HG02610 (cell line): ENCODE data around the gene SMARCAL1.
"Not testable (repeated sequence)": the region's sequence is repeated elsewhere in the genome, so short reads cannot be mapped to it uniquely, and the experiment has no call there.

Experiments used
- ATAC-seq: cut with Tn5 transposase; IDR thresholded peaks from one replicate; pipeline ENCODE4 v1.9.1; 2021; ENCODE audit warnings: mild to moderate bottlenecking, moderate library complexity; ENCODE audit not compliant: unreplicated experiment

Gene SMARCAL1

GRCh38 chr2:216498379-216499352 is 86.4 kb downstream of the SMARCAL1 start, which contains the start of gene RPL37A:
Gene RPL37A (plus strand): TSS chr2:216498844. CDS start chr2:216498875, 31 bp downstream.
- peak; percentile 92 for ATAC-seq

DNA sequence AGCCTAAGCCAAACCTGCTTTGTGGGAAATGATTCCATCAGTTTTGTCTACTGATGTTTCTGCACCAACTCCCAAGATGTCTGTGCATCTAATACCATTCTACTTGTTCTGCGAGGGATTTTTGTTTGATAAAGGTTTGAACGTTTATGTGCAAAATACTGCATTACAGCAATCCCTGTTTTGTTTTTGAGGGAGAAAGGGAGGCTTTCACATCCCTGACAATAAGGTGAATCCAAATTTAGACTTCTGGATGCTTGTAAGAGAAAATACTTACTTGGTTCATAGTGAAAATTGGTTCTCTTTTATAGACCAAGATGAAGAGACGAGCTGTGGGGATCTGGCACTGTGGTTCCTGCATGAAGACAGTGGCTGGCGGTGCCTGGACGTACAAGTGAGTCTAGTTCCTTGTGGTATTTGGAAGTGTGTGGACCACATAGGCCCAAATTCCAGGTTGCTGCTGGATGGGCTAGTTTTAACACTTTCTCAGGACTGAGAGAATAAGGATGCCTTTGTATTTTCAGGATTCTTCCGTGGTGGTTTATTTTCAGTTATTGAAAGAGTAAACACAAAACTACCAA is 87.4 kb downstream of the SMARCAL1 start:
- no peak for ATAC-seq

GRCh38 chr2:216500572-216500971 is 88.3 kb downstream of the SMARCAL1 start:
- no peak for ATAC-seq

- ATAC-seq = no peak
Observed at GRCh38 chr2:216501854-216502253, 89.6 kb downstream of the SMARCAL1 start.

GRCh38 chr2:216502381-216503158 is 90.3 kb downstream of the SMARCAL1 start:
- no peak for ATAC-seq

GRCh38 chr2:216503159-216503629 is 90.9 kb downstream of the SMARCAL1 start:
- no peak for ATAC-seq

- ATAC-seq = no peak
Observed at GRCh38 chr2:216503697-216504375, 91.6 kb downstream of the SMARCAL1 start.

DNA sequence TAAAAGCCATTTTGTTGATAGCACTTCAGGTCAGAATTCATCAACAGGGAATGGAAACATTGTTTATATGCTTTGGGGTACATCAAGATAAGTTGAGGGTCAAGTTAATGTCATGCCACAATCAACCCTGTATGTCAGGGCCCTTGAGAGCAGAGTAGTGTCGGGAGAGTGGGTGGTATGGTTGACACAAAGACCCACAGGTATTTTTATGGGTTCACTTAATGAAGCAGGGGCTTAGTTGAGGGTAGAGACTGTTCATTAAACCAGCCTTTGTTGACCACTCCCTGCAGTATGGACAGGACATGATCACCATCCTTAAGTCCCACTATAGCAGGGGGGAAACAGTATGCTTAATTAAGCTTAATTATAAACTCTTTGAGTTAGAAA is 92.1 kb downstream of the SMARCAL1 start:
- no peak for ATAC-seq

DNA sequence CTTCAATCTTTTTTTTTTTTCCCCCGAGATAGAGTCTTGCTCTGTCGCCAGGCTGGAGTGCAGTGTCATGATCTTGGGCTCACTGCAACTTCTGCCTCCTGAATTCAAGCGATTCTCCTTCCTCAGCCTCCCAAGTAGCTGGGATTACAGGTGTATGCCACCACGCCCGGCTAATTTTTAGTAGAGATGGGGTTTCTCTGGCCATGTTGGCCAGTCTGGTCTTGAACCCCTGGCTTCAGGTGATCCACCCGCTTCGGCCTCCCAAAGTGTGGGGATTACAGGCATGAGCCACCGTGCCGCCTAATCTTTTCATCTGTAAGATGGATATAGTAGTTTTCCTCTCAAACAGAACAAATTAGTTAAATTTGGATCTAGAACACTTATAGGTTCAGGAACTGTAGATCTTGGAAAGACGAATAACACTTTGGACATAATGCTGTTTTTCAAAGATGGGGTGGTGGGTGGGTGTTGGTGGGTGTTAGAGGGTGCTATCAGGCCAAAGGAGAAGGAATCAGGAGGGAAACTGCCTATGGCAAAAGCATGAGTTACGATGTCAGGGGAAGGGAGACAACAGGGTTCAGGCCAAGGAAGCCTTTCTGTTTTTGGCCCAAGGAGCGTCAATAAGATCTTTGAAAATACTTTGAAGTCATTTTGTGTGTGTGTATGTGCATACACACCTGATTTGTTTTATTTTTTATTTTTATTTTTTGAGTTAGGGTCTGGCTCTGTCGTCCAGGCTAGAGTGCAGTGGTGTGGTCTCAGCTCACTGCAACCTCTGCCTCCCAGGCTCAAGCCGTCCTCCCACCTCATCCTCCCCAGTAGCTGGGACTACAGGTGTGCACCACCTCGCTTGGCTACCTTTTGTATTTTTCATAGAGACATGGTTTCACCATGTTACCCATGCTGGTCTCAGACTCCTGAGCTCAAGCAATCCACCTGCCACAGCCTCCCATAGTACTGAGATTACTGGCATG is 93.1 kb downstream of the SMARCAL1 start:
- no peak for ATAC-seq

DNA sequence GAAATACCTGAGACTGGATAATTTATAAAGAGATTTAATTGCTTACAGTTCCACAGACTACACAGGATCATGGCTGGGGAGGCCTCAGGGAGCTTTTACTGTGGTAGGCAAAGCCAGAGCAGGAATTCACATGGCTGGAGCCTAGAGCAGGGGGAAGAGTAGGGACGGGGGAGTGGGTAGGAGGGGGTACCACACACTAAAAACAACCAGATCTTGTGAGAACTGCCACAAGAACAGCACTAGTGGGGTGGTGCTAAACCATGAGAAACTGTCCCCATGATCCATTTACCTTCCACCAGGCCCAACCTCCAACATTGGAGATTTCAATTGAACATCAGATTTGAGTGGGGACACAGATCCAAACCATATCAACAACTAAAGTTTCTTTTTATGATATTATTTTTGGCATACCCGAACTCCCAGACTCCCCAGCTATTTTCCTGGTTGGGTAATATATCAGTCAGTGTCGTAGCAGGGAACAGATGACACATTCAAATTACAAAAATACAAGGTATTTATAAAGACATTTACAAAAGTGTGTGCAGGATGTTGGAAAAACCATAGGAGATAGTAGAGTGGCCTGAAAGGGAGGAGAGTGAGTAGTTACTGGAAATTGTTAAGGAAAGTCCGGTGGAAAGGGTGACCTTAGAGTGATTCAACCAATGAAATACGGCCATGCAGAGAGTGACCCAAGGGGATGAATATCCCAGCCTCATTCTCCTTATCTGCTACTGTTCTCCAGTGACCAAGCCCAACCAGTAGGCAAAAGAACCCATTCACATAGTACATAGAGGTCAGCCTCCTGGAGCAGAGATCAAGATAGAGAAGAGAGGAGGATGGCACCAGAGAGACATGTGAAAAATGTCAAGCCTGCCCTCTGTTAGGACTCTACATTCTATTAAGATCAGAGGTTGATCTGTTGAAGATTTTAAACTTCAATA is 95.2 kb downstream of the SMARCAL1 start:
- no peak for ATAC-seq

GRCh38 chr2:216508229-216508628 is 95.9 kb downstream of the SMARCAL1 start:
- no peak for ATAC-seq

DNA sequence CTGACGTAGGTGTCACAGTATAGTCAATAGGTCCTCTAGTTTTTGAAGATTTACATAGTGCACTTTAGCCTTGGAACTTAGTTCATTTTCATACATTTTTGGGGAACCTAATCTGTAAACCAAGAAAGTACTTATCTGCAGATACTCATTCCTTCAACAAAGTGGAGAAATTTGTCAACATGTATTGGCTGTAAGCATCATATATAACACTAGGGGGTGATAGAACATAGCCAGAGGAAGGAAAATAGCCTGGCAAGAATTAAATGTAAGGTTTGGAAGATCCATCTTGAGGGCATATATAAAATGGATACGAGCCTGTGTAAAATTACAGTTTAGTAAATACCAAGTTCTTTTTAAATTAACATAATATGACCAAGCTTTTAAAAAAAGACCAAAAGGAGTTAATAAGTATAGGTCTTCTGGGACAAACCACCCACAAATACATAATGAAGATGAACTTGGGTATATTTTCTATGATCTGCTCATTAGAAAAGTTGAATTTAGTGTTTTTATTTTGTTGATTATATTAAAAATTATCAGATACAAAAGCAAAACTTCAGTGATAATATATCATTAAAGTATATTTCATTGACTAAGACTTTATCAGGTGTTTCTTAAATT is 104.6 kb downstream of the SMARCAL1 start:
- ATAC-seq = no peak

- ATAC-seq = no peak
Observed at GRCh38 chr2:216517447-216518225, 105.4 kb downstream of the SMARCAL1 start.

DNA sequence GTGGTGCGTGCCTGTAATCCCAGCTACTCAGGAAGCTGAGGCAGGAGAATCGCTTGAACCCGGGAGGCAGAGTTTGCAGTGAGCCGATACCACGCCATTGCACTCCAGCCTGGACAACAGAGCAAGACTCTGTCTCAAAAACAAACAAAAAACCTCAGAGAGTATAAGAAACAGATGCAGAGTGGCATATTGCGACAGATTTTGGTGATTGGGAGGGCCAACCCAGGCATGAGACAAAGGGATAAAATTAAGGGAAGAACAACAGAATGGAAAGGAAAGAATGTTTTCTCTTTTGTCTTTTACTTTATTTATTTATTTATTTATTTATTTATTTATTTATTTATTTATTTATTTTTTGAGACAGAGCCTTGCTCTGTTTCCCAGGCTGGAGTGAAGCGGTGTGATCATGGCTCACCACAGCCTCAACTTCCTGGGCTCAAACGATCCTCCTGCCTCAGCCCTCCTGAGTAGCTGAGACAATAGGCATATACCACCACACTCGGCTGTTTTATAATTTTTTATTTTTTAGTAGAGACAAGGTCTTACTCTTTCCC is 106.4 kb downstream of the SMARCAL1 start:
- ATAC-seq = not testable (repeated sequence)

GRCh38 chr2:216519154-216519762 is 107.0 kb downstream of the SMARCAL1 start:
- no peak for ATAC-seq

DNA sequence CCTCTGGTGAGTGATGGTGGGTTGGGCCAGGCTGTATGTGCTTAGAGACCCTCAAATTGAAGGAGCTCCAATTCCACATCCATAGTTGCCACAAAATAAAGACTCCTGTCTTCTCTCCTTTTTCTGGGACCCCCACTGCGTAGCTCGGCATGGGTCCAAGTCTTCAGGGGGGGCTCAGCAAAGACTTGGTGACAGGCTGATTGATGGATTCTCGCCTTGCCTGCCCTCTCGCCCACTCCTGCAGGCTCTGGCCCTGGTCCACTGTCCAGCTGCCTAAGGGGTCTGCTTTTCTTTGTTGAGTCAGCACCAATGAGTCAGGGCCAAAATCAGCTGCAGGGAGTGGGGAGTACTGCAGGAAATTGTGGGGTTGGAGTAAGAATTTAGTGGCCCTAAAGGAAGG is 107.8 kb downstream of the SMARCAL1 start:
- no peak for ATAC-seq
